Activated naive CD4-positive, alpha-beta T cell treated with anti-CD3 and anti-CD28 coated beads, Interleukin-2, amount 10 ng/mL, durations not matched to agents 7 days and 5 days (primary cell): ENCODE results near the gene GSTCD.
"Not testable (repeated sequence)": the region's sequence is repeated elsewhere in the genome, so short reads cannot be mapped to it uniquely, and the experiment has no call there.

Experiments
- CTCF ChIA-PET: fragments of 350-600 bp; sonication (Branson Sonifier 250); formaldehyde crosslinking; loops from one replicate; lab custom pipeline; 2021; ENCODE audit warnings: antibody characterized with exemption; lab: Charles Lee
- DNase-seq: peaks from one replicate; pipeline ENCODE4 v3.0.0-alpha.2; 2020
- H3K27ac Mint-ChIP-seq: one replicate; pipeline ENCODE4 v1.8.0; 2021; ENCODE audit warnings: mild to moderate bottlenecking, moderate library complexity, mixed read lengths
- H3K27me3 Mint-ChIP-seq: one replicate; pipeline ENCODE4 v1.8.0; 2021; ENCODE audit warnings: mild to moderate bottlenecking, mixed read lengths
- H3K36me3 Mint-ChIP-seq: one replicate; pipeline ENCODE4 v1.8.0; 2021; ENCODE audit warnings: mixed read lengths
- H3K4me1 Mint-ChIP-seq: one replicate; pipeline ENCODE4 v1.8.0; 2021; ENCODE audit warnings: mixed read lengths
- H3K4me3 Mint-ChIP-seq: one replicate; pipeline ENCODE4 v1.8.0; 2021; ENCODE audit warnings: mild to moderate bottlenecking, moderate library complexity, mixed read lengths
- H3K9me3 Mint-ChIP-seq: one replicate; pipeline ENCODE4 v1.8.0; 2021; ENCODE audit warnings: mixed read lengths

GSTCD gene

DNA sequence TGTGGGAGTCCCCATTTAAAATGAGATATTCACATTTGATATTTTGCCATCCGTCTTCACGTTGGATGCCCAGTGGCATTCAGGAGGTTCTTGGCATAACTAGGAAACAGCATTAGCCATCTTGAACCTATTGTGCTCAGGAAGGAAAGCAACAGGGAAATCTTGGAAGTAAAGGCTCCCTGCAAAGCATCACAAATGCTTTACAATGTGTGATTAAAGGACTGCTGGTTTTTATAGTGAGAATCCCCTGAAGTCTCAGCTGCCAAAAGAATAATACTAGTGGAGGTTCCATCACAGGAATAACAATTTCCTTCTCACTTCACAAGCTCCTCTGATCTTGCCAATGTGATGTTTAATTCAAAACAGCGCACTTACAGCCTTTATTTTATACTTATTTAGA, 137.0 kb downstream of the GSTCD start:
- DNase-seq: no peak
- no peaks in the 10 kb centered on the region for H3K9me3 Mint-ChIP-seq
- CTCF ChIA-PET: no interaction called here
- H3K4me1 Mint-ChIP-seq: no peaks in the 10 kb centered on the region
- H3K27ac Mint-ChIP-seq: no peak overlapping the region
- H3K27me3 Mint-ChIP-seq: no peaks in the 10 kb centered on the region
- H3K4me3 Mint-ChIP-seq: no peak overlapping the region
- H3K36me3 Mint-ChIP-seq: no peaks in the 10 kb centered on the region

DNA sequence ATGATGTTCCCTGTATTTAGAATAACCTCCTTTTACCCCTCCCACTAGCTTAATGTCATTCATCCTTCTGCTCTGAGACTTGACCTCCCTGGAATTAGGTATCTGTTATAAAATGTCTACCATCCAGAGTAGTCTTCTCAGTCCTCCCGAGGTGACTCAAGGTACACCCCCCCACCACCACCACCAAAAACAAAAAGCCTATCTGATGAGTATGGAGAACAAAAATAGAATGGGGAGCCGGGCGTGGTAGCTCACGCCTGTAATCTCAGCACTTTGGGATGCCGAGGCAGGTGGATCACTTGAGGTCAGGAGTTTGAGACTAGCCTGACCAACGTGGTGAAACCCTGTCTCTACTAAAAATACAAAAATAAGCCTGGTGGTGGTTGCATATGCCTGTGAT, 139.8 kb downstream of the GSTCD start:
- H3K9me3 Mint-ChIP-seq, CTCF ChIA-PET, H3K4me1 Mint-ChIP-seq, H3K27ac Mint-ChIP-seq, H3K36me3 Mint-ChIP-seq, H3K4me3 Mint-ChIP-seq, DNase-seq, H3K27me3 Mint-ChIP-seq: not testable (repeated sequence)

DNA sequence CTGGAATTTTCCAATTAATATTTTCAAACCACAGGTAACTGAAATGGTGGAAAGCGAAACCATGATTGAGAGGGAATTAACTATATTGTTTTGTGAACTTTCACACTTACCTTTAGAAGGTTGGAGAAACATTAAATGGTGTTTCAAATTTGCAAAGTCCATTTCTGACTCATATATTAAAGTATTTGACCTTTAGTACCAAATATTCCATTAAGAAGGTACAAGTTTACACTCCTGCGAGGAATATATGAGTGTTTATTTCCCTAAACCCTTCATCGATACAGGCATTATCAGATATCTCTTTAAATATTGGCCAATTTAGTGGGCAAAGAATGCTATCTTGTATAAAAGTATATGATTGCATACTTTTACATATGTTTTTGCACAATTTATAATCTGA, 142.6 kb downstream of the GSTCD start:
- DNase-seq: no peak
- Mint-ChIP-seq H3K36me3 (no peaks in the 10 kb centered on the region), H3K27ac (no peak overlapping the region), H3K9me3 (peaks cover 6% of the 10 kb centered on the region), H3K4me1 (no peaks in the 10 kb centered on the region), H3K27me3 (no peaks in the 10 kb centered on the region), H3K4me3 (no peak overlapping the region)
- CTCF ChIA-PET: no interaction called here

DNA sequence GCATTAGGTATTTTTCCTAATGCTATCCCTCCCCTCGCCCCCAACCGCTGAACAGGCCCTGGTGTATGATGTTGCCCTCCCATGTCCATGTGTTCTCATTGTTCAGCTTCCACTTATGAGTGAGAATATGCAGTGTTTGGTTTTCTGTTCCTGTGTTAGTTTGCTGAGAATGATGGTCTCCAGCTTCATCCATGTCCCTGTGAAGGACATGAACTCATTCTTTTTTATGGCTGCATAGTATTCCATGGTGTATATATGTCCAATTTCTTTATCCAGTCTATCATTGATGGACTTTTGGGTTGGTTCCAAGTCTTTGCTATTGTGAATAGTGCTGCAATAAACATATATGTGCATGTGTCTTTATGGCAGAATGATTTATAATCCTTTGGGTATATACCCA, 143.6 kb downstream of the GSTCD start:
- H3K4me1 Mint-ChIP-seq, H3K27me3 Mint-ChIP-seq, DNase-seq, H3K4me3 Mint-ChIP-seq, CTCF ChIA-PET, H3K36me3 Mint-ChIP-seq: not testable (repeated sequence)
- Mint-ChIP-seq H3K9me3 (peaks cover 11% of the 10 kb centered on the region), H3K27ac (peak overlapping the region; percentile 46)

DNA sequence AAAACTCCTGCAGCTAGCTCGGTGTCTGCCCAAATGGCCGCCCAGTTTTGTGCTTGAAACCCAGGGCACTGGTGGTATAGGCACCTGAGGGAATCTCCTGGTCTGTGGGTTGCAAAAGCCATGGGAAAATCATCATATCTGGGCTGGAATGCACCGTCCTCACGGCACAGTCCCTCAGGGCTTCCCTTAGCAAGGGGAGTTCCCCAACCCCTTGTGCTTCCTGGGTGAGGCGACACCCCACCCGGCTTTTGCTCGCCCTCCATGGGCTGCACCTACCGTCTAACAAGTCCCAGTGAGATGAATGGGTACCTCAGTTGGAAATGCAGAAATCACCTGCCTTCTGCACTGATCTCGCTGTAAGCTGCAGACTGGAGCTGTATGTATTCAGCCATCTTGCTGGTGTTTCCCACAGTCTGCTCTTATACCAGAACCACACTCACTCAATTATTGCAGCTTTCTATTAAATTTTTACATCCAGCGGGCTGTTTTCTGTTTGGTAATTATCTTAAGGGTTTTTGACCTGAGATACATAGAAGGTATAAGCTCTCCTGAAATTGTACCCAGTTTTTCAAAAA, 150.0 kb downstream of the GSTCD start:
- CTCF ChIA-PET: interaction anchor here (0.6 kb wide), 1 partner anchor 9 kb away, joined by 3 read pairs; no protein-coding TSS in a partner anchor

DNA sequence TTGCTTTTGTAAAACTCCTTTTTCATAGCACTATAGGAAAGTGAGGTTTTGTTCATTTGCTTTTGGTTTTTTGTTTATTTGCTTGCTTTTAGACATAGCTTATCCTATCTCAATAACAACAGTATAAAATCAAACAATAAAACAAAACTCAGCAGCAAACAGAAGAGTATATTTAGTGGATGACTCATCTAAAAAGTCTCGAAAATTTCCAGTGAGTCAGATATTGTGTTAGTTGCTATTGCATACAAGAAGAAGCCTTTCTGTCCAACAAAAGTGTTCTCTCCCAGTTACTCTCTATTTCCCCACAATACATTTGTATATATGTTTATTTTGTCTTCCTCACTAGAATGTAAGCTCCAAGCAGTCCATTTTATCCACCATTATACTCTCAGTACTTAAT, 150.6 kb downstream of the GSTCD start:
- CTCF ChIA-PET: no interaction called here
- H3K27ac Mint-ChIP-seq: no peak overlapping the region
- H3K27me3 Mint-ChIP-seq: no peaks in the 10 kb centered on the region
- H3K9me3 Mint-ChIP-seq: peaks cover 22% of the 10 kb centered on the region
- no peak overlapping the region for H3K4me3 Mint-ChIP-seq
- no peaks in the 10 kb centered on the region for H3K36me3 Mint-ChIP-seq
- H3K4me1 Mint-ChIP-seq: no peaks in the 10 kb centered on the region
- no peak for DNase-seq

More for the DNA sequence above, 150.0 kb downstream of the GSTCD start:
- Mint-ChIP-seq H3K9me3 (peaks cover 22% of the 10 kb centered on the region), H3K36me3 (no peaks in the 10 kb centered on the region), H3K27ac (no peak overlapping the region), H3K27me3 (no peaks in the 10 kb centered on the region), H3K4me3 (no peak overlapping the region), H3K4me1 (no peaks in the 10 kb centered on the region)
- no peak for DNase-seq

DNA sequence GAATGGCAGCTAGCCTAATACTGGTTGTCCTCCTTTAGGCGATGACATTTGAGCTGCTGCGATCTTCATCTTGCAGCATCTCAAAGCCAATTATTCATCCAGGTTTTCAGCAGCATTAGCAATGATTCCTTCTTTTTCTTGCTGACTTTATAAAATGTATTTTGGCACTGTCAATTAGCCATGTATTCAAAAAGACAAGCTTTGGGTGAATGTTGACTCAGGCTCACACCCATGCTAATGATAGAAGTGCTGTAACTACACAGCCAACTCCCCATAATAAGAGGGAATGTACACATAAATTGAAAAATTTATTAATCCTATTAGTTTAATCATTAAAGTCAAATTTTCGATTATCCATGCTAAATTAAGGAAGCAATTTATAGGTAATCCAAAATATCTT, 162.4 kb downstream of the GSTCD start:
- Mint-ChIP-seq H3K27ac (no peak overlapping the region), H3K36me3 (no peaks in the 10 kb centered on the region), H3K9me3 (peaks cover under 1% of the 10 kb centered on the region), H3K4me1 (no peaks in the 10 kb centered on the region), H3K4me3 (no peak overlapping the region), H3K27me3 (no peaks in the 10 kb centered on the region)
- DNase-seq: no peak
- CTCF ChIA-PET: interaction anchor here (0.7 kb wide), 1 partner anchor 56 kb away, joined by 3 read pairs; no protein-coding TSS in a partner anchor

DNA sequence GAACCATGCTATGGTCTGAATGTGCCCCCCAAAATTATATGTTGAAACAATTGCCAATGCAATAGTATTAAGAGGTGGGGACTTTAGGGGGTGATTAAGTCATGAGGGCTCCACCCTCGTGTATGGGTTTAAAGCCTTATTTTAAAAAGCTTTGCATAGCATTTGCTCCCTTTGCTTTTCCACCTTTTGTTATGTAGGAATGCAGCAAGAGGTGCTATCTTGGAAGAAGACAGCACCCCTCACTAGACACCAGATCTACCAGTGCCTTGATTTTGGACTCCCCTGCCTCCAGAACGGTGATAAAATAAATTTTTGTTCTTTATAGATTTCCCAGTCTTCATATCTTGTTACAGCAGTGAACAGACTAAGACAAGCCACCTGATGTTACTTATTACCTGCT, 163.4 kb downstream of the GSTCD start:
- Mint-ChIP-seq H3K4me3 (no peak overlapping the region), H3K36me3 (no peaks in the 10 kb centered on the region), H3K27me3 (no peaks in the 10 kb centered on the region), H3K4me1 (no peaks in the 10 kb centered on the region), H3K9me3 (no peaks in the 10 kb centered on the region), H3K27ac (no peak overlapping the region)
- CTCF ChIA-PET: no interaction called here
- no peak for DNase-seq

DNA sequence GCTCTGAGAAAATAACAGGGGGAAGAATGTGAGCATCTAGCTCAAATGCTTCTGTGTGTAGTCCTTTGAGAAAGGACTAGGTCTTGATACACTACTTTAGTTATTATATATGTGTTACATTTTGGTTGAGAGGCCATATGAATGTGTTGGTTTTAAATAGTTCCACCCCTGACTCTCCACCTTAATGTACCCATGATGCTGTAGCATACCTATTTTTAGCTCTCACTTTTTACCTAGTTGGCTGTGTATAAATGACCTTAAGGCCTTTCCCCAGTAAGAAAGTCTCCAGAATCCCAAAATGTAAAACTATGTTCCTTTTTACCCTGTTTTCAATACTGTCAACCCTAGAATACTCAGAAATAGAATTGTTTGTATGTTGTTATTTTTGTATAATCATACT, 166.6 kb downstream of the GSTCD start:
- H3K4me3 Mint-ChIP-seq: no peak overlapping the region
- no peaks in the 10 kb centered on the region for H3K4me1 Mint-ChIP-seq
- no peaks in the 10 kb centered on the region for H3K36me3 Mint-ChIP-seq
- CTCF ChIA-PET: no interaction called here
- H3K9me3 Mint-ChIP-seq: no peaks in the 10 kb centered on the region
- H3K27me3 Mint-ChIP-seq: no peaks in the 10 kb centered on the region
- no peak overlapping the region for H3K27ac Mint-ChIP-seq
- no peak for DNase-seq

DNA sequence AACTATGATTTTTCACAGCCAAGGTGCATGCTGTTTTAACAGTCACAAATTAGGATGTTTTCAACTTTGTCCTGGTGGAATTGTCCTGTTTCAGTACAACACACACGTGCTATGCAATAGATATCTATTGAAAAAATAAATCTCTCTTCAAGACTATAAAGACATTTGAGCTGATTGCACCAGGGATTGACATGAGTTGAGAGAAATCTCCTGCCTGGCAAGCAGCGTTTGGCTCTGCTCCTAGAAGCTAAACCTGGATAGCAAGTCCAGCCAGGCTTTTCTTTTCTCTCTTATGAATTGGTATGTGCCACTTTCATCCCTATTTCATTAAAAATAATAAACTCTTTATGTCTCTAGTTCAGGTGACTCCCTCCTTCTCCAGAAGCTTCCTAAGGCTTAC, 170.1 kb downstream of the GSTCD start:
- no peaks in the 10 kb centered on the region for H3K4me1 Mint-ChIP-seq
- no peaks in the 10 kb centered on the region for H3K27me3 Mint-ChIP-seq
- H3K36me3 Mint-ChIP-seq: no peaks in the 10 kb centered on the region
- DNase-seq: no peak
- no peaks in the 10 kb centered on the region for H3K9me3 Mint-ChIP-seq
- H3K27ac Mint-ChIP-seq: no peak overlapping the region
- no peak overlapping the region for H3K4me3 Mint-ChIP-seq
- CTCF ChIA-PET: no interaction called here

DNA sequence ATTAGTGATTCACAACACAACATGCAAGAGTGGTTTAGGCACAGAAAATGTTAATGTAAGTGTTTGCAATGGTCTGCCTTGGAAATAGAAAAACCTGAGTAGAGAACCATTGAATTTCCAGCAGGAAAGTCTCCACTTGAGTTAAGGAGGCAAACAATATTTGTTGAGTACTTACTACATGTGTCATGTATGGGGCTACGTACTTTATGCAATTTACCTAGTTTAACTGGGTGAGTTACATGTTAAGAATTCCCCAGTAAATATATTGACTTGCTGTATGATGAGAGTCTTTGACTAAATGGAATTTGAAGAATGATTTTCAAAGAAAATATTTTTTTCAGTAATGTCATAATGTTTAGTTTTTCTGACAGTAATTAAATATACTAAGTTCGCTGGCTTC, 178.9 kb downstream of the GSTCD start:
- Mint-ChIP-seq H3K4me3 (no peak overlapping the region), H3K9me3 (no peaks in the 10 kb centered on the region), H3K36me3 (no peaks in the 10 kb centered on the region), H3K27ac (no peak overlapping the region), H3K27me3 (peaks cover 5% of the 10 kb centered on the region), H3K4me1 (no peaks in the 10 kb centered on the region)
- no peak for DNase-seq
- CTCF ChIA-PET: no interaction called here

DNA sequence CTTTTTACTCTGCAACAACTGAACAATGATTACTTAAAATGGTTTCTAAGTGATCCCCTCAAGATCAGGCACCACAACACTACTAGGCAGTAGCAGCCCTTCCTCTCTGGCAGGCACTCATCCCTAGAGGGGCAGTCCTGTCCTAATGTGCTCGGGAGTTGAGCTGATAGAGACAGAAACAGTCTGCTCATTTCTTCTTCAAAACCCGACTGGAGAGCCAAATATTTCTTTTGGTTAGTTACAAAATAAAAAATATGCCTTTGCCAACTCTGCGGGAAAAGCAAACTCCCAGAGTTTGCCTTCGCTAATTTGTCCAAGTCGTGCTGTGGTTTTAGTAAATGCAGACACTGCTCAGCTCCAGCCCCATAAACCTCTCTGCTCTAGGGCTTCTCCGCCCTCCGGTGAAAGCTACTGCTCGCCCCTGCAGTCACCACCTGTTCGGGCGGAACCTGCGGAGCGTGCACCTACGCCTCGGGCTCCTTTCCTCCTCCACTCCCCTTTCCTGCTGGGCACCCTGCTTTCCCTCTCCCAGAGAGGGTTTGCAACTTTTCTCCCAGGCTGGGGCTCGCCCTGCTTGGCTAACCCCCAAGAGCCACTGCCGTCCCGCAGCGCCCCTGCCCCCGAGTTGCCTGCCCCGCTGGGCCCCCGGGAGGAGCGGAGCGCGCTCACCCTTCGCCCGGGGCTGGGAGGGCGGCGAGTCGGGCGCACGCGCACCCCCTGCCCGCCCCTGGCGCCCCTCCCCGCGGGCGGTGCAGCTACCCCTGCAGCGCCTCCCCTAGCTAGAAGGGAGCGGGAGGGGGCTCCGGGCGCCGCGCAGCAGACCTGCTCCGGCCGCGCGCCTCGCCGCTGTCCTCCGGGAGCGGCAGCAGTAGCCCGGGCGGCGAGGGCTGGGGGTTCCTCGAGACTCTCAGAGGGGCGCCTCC, 186.3 kb downstream of the GSTCD start, which contains the start of gene NPNT:
Gene NPNT (plus strand): TSS at position 812 of the 923 bp plus-strand sequence. CDS start 182 bp downstream, outside the sequence.
- H3K4me1 Mint-ChIP-seq: peaks cover 8% of the 10 kb centered on the region
- H3K27me3 Mint-ChIP-seq: peaks cover 66% of the 10 kb centered on the region
- DNase-seq: no peak
- no peaks in the 10 kb centered on the region for H3K9me3 Mint-ChIP-seq
- no peak within 1 kb of the TSS for H3K4me3 Mint-ChIP-seq
- no peak within 1 kb of the TSS for H3K27ac Mint-ChIP-seq
- CTCF ChIA-PET: interaction anchor here (0.6 kb wide), 1 partner anchor 168 kb away, joined by 3 read pairs; no protein-coding TSS in a partner anchor
- H3K36me3 Mint-ChIP-seq: no peaks in the 10 kb centered on the region

DNA sequence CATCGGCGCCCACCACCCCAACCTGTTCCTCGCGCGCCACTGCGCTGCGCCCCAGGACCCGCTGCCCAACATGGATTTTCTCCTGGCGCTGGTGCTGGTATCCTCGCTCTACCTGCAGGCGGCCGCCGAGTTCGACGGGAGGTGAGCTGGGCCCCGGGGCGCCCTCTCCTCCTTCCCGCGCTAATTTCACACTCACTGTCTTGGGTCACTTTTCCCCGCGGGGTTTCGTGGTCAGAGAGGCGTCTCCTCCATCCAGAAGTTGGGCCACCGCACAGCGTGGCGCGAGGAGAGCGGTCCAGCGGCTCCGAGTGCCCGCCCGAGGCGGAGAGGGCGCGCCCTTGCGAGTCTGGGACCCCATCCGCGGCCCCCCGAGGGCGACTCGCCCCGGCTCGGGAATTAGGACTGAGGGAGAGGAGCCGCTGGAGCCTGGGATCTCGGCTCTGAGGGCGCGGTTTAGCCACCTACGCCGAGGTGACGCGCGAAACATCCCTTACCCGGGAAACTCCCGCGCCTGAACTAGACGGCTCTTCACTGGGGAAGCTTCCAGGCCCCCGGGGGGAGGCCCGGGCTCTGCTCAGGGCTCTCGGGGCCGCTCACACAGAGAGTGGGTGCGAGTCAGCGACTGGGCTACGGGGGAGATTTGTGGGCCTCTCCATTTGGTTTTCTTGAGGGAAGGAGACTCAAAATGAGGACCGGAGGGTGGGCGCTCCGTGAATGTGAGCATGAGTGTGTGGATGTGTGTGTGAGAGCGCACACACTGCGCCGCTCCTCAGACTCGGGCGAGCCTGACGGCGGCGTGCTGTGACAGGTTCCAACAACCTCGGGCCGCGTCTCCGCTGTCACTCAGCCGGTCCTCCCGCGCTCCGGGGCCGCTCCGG, 187.2 kb downstream of the GSTCD start:
- Mint-ChIP-seq H3K4me3 (no peak overlapping the region), H3K27ac (no peak overlapping the region), H3K27me3 (peaks cover 66% of the 10 kb centered on the region), H3K36me3 (no peaks in the 10 kb centered on the region), H3K9me3 (no peaks in the 10 kb centered on the region), H3K4me1 (peaks cover 8% of the 10 kb centered on the region)
- DNase-seq: no peak
- CTCF ChIA-PET: no interaction called here

DNA sequence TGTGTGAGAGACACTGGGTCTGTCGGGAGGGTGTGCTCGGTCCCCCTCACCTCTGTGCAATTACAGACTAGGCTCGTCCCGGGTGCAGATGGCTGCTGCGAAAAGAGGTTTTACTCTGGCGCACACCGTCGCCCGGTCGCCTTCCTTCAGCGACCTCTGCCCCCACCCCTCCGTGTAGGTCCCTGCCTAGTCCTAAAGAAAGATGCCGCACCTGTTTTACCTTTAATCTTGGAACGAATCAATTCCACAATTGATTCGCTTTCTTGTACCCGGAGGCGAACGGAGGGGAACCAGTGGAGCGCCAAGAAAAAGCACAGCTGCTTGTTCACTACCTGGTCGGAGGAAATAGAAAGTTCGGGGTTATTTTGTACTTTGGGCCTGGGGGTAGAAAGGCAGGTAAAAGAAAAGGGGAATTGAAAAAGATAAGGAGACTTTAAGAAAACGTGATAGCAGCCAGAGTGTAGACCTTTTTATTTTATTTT, 187.9 kb downstream of the GSTCD start:
- CTCF ChIA-PET: no interaction called here
- H3K4me3 Mint-ChIP-seq: no peak overlapping the region
- H3K27ac Mint-ChIP-seq: no peak overlapping the region
- H3K36me3 Mint-ChIP-seq: no peaks in the 10 kb centered on the region
- H3K9me3 Mint-ChIP-seq: no peaks in the 10 kb centered on the region
- peaks cover 8% of the 10 kb centered on the region for H3K4me1 Mint-ChIP-seq
- H3K27me3 Mint-ChIP-seq: peaks cover 66% of the 10 kb centered on the region
- no peak for DNase-seq
